Breast epithelium (tissue), 3 donors: ENCODE measurements around the gene RPS16.

Experiments used
- CTCF ChIP-seq, 3 donors: fragments of 450-650 bp; IDR thresholded peaks; one replicate each; pipeline ENCODE4 v1.5.1; 2016 to 2017; ENCODE audit warnings: antibody characterized with exemption in 3 of 3, mild to moderate bottlenecking in 3 of 3, moderate library complexity in 3 of 3
- POLR2A ChIP-seq: fragments of 450-650 bp; IDR thresholded peaks from one replicate; pipeline ENCODE4 v1.6.1; 2016; ENCODE audit warnings: antibody characterized with exemption, mild to moderate bottlenecking, moderate library complexity
- POLR2AphosphoS5 ChIP-seq, 3 donors: sonication (generic); formaldehyde crosslinking; IDR thresholded peaks; one replicate each; pipeline ENCODE4 v1.6.1; 2017; ENCODE audit warnings: antibody characterized with exemption in 3 of 3

- TF ChIP-seq CTCF (IDR thresholded peaks at IDR 0.05): no peak
- TF ChIP-seq POLR2A: no peak
- no peak for TF ChIP-seq POLR2AphosphoS5 (IDR thresholded peaks at IDR 0.05)
Observed at GRCh38 chr19:39419003-39419402, 16.7 kb downstream of the RPS16 start.
